Fibroblast of lung (primary cell): Measurements from ENCODE around the gene UMAD1. TPM values are rescaled to one million over a fixed set of nuclear protein-coding genes. Genes with fewer than 3 reads are reported as not detected.

Experiments used
- DNase-seq, 2 donors: peaks; one replicate each; pipeline versions ENCODE4 v3.0.0 to v3.0.0-alpha.2; 2010; ENCODE audit warnings: low read depth in 2 of 2
- H2AFZ ChIP-seq: 2 replicates; pipeline ENCODE4 v1.5.1; 2012; ENCODE audit warnings: low read length, control low read depth, inconsistent platforms
- H3K27ac ChIP-seq: 2 replicates; pipeline ENCODE4 v1.5.1; 2011; ENCODE audit warnings: low read length, control low read depth; ENCODE audit not compliant: insufficient read depth
- H3K27me3 ChIP-seq: 2 replicates; pipeline ENCODE4 v1.5.1; 2011; ENCODE audit warnings: mild to moderate bottlenecking, low read length; ENCODE audit not compliant: control insufficient read depth, insufficient read depth
- H3K36me3 ChIP-seq: 2 replicates; pipeline ENCODE4 v1.5.1; 2011; ENCODE audit warnings: low read length; ENCODE audit not compliant: control insufficient read depth, insufficient read depth
- H3K4me1 ChIP-seq: 2 replicates; pipeline ENCODE4 v1.5.1; 2011; ENCODE audit warnings: low read length; ENCODE audit not compliant: control insufficient read depth, insufficient read depth; ENCODE audit errors: extremely low read depth
- H3K4me2 ChIP-seq: 2 replicates; pipeline ENCODE4 v1.5.1; 2011; ENCODE audit warnings: low read length, control low read depth; ENCODE audit not compliant: insufficient read depth; ENCODE audit errors: extremely low read depth
- H3K4me3 ChIP-seq, 4 experiments: fragments of 200-600 bp in 1 of 4; sonication (generic) in 1 of 4; replicated peaks in 1 of 4; 2 replicates each; pipeline ENCODE4 v1.5.1; 2011 to 2016; ENCODE audit warnings: low read length in 4 of 4, low read depth in 3 of 4, mild to moderate bottlenecking in 3 of 4, control low read depth in 2 of 4, inconsistent platforms in 1 of 4, mixed read lengths in 1 of 4; ENCODE audit not compliant: insufficient read depth in 1 of 4; ENCODE audit errors: control extremely low read depth in 1 of 4
- H3K79me2 ChIP-seq: 2 replicates; pipeline ENCODE4 v1.5.1; 2012; ENCODE audit warnings: mild to moderate bottlenecking, low read length, inconsistent platforms; ENCODE audit not compliant: control insufficient read depth, insufficient read depth
- H3K9ac ChIP-seq: 2 replicates; pipeline ENCODE4 v1.5.1; 2011; ENCODE audit warnings: mild to moderate bottlenecking, low read length, control low read depth; ENCODE audit not compliant: insufficient read depth
- H3K9me3 ChIP-seq: 2 replicates; pipeline ENCODE4 v1.5.1; 2012; ENCODE audit warnings: low read depth, low read length; ENCODE audit not compliant: control insufficient read depth, insufficient read depth
- H4K20me1 ChIP-seq: 2 replicates; pipeline ENCODE4 v1.5.1; 2011; ENCODE audit warnings: low read length; ENCODE audit not compliant: control insufficient read depth, insufficient read depth; ENCODE audit errors: extremely low read depth
- EZH2 ChIP-seq: IDR thresholded peaks from 2 replicates; pipeline ENCODE4 v1.5.1; 2012; ENCODE audit warnings: low read length, control low read depth, mild to moderate bottlenecking; ENCODE audit errors: missing control alignments
- polyA plus RNA-seq, 2 donors: library from polyadenylated mRNA; depleted of rRNA in 1 of 2; stranded (reverse) in 1 of 2; unstranded in 1 of 2; fragments of >200 nt; gene quantifications; 2 replicates each; pipeline ENCODE4 v1.2.1, GENCODE V29; 2011 to 2012; ENCODE audit warnings: missing spikeins in 1 of 2
- total RNA-seq: library from RNA; depleted of rRNA; stranded (reverse); fragments of >200 nt; gene quantifications from 2 replicates; pipeline ENCODE4 v1.2.1, GENCODE V29; 2014
- TF ChIP-seq, protein P1 (sequence below), 2 donors: IDR thresholded peaks in 1 of 2; conservative IDR thresholded peaks in 1 of 2; 1 replicate in 1 of 2; 2 replicates in 1 of 2; pipeline ENCODE4 v1.5.1; 2011 to 2012; ENCODE audit warnings: low read length in 2 of 2, control low read depth in 1 of 2, inconsistent platforms in 1 of 2, low read depth in 1 of 2, mild to moderate bottlenecking in 1 of 2

The UMAD1 gene
- total and polyA plus RNA-seq, 2 donors (not counting 1 experiment from before 2014, with no cell fraction given), result 12.4 to 19.8 TPM

- Histone ChIP-seq H3K27ac (no peak overlapping the region), H3K27me3 (no peaks in the 10 kb centered on the region), H3K4me1 (no peaks in the 10 kb centered on the region), H3K9me3 (no peaks in the 10 kb centered on the region), H3K36me3 (no peaks in the 10 kb centered on the region), H3K4me3 (no peak overlapping the region), H3K4me2 (no peak overlapping the region), H2AFZ (no peak overlapping the region), H3K9ac (no peak overlapping the region), H4K20me1 (no peaks in the 10 kb centered on the region), H3K79me2 (no peaks in the 10 kb centered on the region)
- TF ChIP-seq EZH2, result no peak
- TF ChIP-seq, protein P1, sequence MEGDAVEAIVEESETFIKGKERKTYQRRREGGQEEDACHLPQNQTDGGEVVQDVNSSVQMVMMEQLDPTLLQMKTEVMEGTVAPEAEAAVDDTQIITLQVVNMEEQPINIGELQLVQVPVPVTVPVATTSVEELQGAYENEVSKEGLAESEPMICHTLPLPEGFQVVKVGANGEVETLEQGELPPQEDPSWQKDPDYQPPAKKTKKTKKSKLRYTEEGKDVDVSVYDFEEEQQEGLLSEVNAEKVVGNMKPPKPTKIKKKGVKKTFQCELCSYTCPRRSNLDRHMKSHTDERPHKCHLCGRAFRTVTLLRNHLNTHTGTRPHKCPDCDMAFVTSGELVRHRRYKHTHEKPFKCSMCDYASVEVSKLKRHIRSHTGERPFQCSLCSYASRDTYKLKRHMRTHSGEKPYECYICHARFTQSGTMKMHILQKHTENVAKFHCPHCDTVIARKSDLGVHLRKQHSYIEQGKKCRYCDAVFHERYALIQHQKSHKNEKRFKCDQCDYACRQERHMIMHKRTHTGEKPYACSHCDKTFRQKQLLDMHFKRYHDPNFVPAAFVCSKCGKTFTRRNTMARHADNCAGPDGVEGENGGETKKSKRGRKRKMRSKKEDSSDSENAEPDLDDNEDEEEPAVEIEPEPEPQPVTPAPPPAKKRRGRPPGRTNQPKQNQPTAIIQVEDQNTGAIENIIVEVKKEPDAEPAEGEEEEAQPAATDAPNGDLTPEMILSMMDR (conservative IDR thresholded peaks at IDR 0.05 in 1 of 2, IDR thresholded peaks at IDR 0.05 in 1 of 2; ENCODE audit: low read depth in 1 of 2, low read length in 2 of 2), result no peak
- DNase-seq, result no peak
Observed at GRCh38 chr7:7843972-7844371, 203.4 kb downstream of the UMAD1 start.

DNA sequence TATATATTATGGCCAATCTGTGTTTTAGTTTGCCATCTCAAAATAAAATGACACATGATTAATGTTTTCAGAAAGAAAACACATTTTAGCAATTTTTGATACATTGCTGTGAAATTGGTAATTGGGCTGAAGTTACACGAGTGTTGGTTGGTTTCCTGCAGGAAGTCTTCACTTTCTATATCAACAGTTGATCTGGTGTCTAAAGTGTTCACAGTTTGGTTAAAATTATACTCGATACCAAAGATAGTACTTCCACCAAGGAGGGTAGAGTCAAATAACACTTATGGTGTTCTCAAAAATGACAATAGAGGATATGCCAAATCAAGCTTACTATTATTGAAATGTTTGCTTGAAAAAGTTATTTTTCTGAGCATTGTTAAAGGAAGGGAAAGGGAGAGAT, 207.7 kb downstream of the UMAD1 start:
- H3K4me2 ChIP-seq, result no peak overlapping the region
- no peaks in the 10 kb centered on the region for H3K4me1 ChIP-seq
- H4K20me1 ChIP-seq, result no peaks in the 10 kb centered on the region
- H3K27me3 ChIP-seq, result no peaks in the 10 kb centered on the region
- H3K36me3 ChIP-seq, result no peaks in the 10 kb centered on the region
- no peak overlapping the region for H2AFZ ChIP-seq
- TF ChIP-seq, protein P1 (conservative IDR thresholded peaks at IDR 0.05 in 1 of 2, IDR thresholded peaks at IDR 0.05 in 1 of 2; ENCODE audit: low read depth in 1 of 2, low read length in 2 of 2), result no peak
- TF ChIP-seq EZH2, result no peak
- H3K9me3 ChIP-seq, result no peaks in the 10 kb centered on the region
- DNase-seq, result no peak
- H3K4me3 ChIP-seq, result no peak overlapping the region
- H3K79me2 ChIP-seq, result no peaks in the 10 kb centered on the region
- no peak overlapping the region for H3K27ac ChIP-seq
- H3K9ac ChIP-seq, result no peak overlapping the region

DNA sequence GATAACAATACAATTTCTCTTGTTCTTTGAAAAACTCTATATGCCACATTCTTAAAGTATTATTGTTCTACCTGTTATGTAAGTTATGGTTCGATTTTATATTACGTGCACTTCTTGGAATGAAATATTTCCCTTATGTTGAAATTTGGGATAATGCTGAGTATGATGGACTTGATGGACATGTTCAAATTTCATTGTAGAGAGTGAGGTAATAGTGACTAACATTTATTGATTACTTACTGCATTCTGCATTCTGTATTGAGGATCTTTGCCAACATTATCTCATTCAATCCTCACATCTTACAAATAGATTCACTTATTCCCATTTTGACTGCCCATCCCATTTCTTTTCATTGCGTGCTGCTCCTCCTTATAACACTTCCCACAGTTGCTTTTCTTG, 208.3 kb downstream of the UMAD1 start:
- Histone ChIP-seq H3K79me2 (no peaks in the 10 kb centered on the region), H2AFZ (no peak overlapping the region), H3K9ac (no peak overlapping the region), H3K4me3 (no peak overlapping the region), H3K27me3 (no peaks in the 10 kb centered on the region), H4K20me1 (no peaks in the 10 kb centered on the region), H3K36me3 (no peaks in the 10 kb centered on the region), H3K4me2 (no peak overlapping the region), H3K27ac (no peak overlapping the region), H3K9me3 (no peaks in the 10 kb centered on the region), H3K4me1 (no peaks in the 10 kb centered on the region)
- TF ChIP-seq, protein P1 (conservative IDR thresholded peaks at IDR 0.05 in 1 of 2, IDR thresholded peaks at IDR 0.05 in 1 of 2; ENCODE audit: low read depth in 1 of 2, low read length in 2 of 2), result no peak
- TF ChIP-seq EZH2, result no peak
- DNase-seq, result no peak
